HG02938 (cell line): Measurements from ENCODE around the gene IRAK1BP1.
A peak's percentile ranks its signal among the peaks of the same experiment; 100 is the strongest.
"Not testable (repeated sequence)": the region's sequence is repeated elsewhere in the genome, so short reads cannot be mapped to it uniquely, and the experiment has no call there.

Experiments
- ATAC-seq: cut with Tn5 transposase; IDR thresholded peaks from one replicate; pipeline ENCODE4 v1.9.1; 2021; ENCODE audit warnings: mild to moderate bottlenecking, moderate library complexity; ENCODE audit not compliant: unreplicated experiment

The IRAK1BP1 gene

GRCh38 chr6:78883651-78884050 is 16.3 kb downstream of the IRAK1BP1 start:
- ATAC-seq = no peak

DNA sequence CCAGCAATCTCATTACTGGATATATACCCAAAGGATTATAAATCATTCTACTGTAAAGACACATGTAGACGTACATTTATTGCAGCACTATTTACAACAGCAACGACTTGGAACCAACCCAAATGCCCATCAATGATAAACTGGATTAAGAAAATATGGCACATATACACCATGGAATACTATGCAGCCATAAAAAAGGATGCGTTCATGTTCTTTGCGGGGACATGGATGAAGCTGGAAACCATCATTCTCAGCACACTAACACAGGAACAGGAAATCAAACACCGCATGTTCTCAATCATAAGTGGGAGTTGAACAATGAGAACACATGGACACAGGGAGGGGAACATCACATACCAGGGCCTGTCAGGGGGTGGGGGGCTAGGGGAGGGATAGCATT is 22.6 kb downstream of the IRAK1BP1 start:
- ATAC-seq = not testable (repeated sequence)

GRCh38 chr6:78896227-78896626 is 28.9 kb downstream of the IRAK1BP1 start:
- ATAC-seq = no peak

GRCh38 chr6:78908621-78909020 is 41.3 kb downstream of the IRAK1BP1 start:
- no peak for ATAC-seq

DNA sequence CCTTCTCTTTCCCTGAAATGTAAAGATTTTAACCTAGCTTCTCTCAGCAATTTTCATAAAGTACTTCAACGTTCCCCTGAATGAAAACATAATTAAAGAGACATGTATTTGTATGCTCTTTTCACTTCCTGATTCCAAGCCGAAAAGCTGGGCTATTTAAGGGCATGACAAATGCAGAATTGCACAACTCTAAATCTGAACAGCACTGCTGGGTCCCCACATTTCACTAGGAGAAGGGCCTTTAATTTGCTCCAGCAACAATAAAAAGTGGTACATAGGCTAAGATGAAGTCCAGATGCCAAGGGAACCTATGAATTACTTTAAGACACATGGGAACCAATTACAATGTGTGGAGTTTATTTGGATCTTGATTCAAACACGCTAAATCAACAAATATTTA is 42.0 kb downstream of the IRAK1BP1 start:
- ATAC-seq = no peak

DNA sequence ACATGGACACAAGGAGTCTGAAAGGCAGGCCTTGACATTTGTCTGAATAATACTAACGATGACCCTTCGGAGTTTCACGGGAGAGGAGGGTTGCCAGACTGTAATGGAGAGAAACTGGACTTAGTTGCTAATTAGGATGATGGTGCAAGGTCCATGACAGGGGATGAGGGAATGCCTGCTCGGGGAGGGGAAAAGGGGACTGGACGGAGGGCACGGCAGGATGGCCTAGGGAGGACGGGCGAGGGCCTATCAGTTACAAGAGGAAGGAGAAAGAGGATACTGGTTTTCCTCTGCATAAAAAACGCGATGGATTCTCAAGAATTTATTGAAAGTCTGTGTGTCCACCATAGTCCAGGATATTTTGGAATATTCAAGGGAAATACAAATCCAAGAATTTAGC is 42.7 kb downstream of the IRAK1BP1 start:
- no peak for ATAC-seq

DNA sequence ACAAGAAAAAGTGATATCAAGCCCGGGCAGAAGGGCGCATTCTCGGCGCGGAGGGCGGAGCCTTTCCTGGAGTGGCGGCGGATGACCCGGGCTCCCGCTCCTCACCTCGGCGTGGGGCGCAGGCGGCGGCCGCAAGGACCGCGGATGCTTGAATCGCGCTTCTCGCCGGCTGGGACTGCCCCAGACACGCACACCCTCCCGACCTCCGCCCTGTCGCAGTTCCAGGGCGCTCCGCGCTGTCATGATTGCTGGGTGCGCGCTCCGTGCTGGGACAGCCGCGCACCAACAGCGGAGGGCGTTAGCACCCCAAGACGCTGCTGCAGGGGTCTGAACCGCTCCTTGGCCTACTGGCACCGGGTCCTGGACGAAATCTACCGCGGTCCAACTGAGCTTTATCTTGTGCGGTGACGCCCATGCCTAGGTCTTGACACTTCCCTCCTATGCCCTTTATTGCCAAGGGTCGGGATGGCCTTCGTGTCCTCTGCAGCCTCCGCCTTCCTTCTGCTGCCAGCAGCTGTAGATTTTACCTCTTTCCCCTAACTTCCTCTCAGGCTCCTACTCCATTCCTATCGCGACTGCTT is 43.3 kb downstream of the IRAK1BP1 start:
- ATAC-seq = peak; percentile 58

DNA sequence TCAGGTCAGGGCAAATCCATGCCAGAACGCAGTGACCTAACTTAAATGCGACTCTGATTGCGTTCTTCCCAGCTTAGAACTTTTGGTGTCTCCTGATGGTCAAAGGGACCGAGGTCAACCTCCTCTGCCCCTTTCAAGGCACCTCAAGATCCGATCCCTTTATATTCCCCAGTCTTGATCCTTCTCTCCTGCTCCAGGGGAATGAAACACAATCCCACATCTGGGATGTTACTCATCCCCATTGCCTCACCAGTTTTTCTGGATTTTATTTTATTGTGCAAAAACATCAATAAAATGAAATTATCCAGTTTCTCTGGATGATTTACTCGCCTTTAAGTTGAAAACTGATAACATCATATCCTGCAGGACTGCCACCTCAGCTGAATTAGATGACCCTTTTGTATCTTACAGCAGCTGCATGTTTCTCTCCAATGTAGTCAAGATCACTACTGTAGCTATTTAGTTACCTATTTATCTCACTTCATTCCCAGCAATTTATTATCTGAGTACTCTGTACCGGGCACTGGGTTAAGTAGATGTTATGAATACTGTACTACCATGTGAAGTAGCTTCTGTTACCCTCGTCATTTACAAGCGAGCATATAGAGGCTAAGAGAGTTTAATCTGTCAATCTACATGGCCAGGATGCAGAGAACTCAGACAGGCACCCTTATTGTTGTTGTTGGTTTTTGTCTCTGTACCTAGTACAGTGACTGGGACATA is 44.0 kb downstream of the IRAK1BP1 start:
- no peak for ATAC-seq

DNA sequence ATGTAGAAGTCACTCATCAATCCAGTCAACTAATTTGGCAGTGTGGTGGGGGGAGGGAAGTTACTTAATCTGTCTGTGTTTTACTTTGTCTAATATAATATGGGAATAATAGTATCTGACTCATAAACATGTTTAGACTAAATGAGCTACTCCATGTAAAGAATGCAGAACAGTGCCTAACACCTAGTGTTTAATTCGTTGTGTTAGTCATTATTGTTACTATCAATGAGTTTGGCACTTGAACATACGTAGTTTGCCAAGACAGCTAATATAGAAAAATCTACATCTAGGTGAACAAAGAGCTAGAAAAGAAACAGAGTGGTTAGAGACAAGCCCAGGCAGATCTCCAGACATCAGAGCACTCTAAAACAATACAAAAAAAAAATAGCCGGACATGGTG is 49.1 kb downstream of the IRAK1BP1 start:
- no peak for ATAC-seq

GRCh38 chr6:78917788-78918187 is 50.4 kb downstream of the IRAK1BP1 start:
- no peak for ATAC-seq

- not testable (repeated sequence) for ATAC-seq
Observed at GRCh38 chr6:78921168-78921567, 53.8 kb downstream of the IRAK1BP1 start.

DNA sequence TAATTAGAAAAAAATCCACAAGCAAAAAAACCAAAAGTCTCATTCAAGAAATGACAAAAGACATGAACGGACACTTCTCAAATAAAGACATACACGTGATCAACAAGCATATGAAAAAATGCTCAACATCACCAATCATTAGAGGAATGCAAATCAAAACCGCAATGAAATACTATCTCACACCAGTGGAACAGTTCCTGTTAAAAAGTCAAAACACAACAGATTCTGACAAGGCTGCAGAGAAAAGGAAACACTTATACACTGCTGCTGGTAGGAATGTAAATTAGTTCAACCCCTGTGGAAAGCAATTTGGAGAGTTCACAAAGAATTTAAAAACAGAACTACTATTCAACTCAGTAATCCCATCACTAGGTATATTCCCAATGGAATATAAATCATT is 58.0 kb downstream of the IRAK1BP1 start:
- ATAC-seq = no peak

DNA sequence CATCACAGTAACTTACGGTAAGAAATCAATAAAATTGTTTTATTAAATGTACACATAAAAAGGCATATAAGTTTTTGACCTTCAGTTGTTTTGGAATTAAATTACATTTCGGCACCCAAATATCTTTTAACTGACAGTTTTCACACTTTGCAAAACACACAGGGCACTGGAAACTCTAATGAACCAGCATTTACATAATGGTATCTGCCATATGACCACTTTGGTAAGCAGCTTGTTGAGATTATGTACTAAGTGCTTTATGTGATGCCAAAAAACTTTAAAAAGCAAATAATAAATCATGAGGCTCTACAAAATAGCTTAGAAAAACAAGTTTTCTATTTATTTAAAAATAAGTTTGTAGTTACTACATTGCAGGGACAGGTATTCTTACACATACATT is 68.2 kb downstream of the IRAK1BP1 start:
- no peak for ATAC-seq

DNA sequence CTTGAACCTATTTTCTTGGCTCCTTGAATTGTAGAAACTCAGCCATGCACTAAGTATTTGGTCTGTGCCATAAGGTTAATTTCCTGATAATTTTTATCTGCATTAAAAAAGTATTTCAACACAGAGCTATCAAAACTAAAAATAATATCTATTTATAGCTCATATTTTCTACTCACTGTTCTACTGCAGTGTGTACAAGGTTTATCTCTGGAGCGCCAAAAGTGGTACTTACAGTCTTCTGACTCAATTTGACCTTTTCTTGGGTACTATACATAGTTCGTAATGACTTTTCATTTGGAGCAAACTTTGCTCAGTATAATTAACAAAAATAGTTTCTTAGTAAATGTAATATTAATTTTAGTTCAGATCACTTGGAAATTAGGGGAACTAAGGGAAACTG is 69.2 kb downstream of the IRAK1BP1 start:
- ATAC-seq = no peak

DNA sequence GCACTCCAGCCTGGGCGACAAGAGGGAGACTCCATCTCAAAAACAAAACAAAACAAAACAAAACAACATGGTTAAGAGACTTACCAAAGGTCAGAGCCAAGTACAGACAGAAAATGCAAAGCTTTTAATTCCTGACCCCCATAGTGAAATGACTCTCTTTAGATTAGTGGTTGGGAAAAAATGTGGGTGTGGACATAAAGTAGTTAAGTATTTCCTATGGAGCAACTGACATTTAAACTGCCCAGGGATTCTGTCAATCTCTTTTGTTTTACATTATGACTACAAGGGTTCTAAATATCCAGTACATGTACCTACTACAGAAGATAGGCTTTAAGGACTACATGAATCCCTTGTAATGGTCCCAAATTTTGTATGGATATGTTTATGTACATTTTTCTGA is 75.1 kb downstream of the IRAK1BP1 start:
- no peak for ATAC-seq

DNA sequence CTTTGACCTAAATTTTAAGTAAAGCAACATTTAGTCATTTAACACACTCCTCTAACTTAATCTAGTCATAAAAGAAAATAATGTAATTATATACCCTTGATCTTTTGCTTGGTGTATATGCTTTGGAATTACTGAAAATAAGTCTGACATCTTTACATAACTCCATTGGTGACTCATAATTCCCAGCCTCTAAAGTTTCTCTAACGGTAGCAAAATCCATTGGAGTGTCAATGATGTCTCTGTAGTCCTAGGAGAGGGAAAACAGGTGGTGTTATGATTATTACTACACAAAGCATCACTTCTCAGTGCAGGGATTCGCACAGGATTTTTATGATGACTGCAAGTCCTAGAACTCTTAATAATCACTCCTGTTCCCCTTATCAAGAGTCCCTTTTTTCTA is 80.2 kb downstream of the IRAK1BP1 start:
- no peak for ATAC-seq

DNA sequence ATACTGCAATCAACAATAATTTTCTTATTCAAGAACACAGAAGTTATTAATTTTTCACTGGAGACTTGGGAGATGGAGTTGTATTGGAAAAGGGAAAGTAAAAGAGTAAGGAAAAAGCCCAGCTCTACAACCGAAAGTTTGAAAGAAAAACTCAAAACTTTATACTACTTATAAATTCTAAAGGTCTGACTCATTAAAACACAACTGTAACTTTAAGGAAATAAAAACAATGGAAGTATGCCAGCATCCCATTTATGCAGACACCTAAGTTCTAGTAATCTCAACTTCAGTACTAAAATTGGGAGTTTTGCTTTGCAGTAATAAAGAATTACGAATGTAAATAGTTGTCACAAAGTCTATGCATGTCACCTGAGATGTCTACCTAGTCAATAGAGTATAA is 80.6 kb downstream of the IRAK1BP1 start:
- no peak for ATAC-seq

GRCh38 chr6:78948785-78949184 is 81.4 kb downstream of the IRAK1BP1 start:
- no peak for ATAC-seq

DNA sequence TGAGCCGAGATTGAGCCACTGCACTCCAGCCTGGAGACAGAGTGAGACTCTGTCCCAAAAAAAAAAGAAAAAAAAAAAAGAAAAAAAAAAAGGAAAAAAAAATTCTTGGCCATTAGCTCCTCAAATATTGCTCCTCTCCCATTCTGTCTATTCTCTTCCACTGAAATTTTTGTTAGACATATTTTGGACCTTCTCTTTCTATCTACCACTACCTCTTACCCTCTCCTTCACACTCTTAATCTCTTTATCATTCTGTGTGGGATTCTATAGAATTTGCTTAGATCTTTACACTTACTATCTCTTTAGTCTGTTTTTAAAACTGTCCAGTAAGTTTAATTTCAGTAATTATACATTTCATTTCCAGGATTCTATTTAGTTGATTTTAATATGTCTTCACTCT is 85.0 kb downstream of the IRAK1BP1 start:
- ATAC-seq = no peak
